Coronary artery (tissue), 2 donors: ENCODE measurements around the gene MPP2.

ENCODE experiments used
- DNase-seq: peaks from one replicate; pipeline ENCODE4 v3.0.0-alpha.2; 2017; ENCODE audit warnings: low spot score
- H3K27ac ChIP-seq, 2 donors: fragments of 200-600 bp; sonication (generic); one replicate each; pipeline ENCODE4 v1.5.1; 2016 to 2019
- H3K4me3 ChIP-seq: fragments of 200-600 bp; sonication (generic); 2 replicates; pipeline ENCODE4 v1.5.1; 2016; ENCODE audit warnings: mild to moderate bottlenecking, moderate library complexity
- TF ChIP-seq, protein P1 (sequence below): fragments of 200-600 bp; sonication (generic); IDR thresholded peaks from one replicate; pipeline ENCODE4 v1.5.1; 2019; ENCODE audit warnings: antibody characterized with exemption

Gene MPP2

DNA sequence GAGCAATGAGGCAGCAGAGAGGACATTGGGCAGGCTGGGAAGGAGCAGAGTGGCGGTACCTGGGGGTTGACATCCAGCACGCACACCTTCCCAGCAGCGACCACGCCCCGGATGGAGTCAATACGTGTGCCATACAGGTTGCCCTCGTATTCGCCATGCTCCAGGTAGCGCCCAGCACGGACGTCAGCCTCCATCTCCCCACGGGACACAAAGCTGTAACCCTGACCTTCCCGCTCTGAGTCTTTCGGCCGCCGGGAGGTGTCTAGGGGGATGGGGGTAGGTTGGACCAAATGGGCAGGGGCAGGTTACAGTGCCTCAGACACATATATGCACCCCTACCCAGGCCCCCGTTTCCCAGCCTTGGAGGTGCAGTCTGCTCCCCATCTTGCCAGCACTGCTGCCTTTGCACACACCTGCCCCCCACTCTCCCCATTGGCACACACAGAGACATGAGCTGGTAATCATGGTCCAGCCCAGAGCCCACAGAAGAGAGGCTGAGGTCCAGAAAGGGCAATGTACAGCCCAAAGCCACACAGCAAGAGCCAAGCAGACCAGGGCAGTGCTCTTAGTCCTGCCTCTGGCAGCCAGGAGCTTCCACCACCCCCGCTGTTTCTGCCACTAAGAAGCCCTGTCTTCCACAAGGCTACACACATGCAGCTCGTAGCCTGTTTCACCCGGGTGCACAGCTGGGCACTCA, 27.5 kb downstream of the MPP2 start:
- Histone ChIP-seq H3K4me3 (no peak overlapping the region), H3K27ac (no peak overlapping the region)
- peak; percentile 66 for DNase-seq
- TF ChIP-seq, protein P1, sequence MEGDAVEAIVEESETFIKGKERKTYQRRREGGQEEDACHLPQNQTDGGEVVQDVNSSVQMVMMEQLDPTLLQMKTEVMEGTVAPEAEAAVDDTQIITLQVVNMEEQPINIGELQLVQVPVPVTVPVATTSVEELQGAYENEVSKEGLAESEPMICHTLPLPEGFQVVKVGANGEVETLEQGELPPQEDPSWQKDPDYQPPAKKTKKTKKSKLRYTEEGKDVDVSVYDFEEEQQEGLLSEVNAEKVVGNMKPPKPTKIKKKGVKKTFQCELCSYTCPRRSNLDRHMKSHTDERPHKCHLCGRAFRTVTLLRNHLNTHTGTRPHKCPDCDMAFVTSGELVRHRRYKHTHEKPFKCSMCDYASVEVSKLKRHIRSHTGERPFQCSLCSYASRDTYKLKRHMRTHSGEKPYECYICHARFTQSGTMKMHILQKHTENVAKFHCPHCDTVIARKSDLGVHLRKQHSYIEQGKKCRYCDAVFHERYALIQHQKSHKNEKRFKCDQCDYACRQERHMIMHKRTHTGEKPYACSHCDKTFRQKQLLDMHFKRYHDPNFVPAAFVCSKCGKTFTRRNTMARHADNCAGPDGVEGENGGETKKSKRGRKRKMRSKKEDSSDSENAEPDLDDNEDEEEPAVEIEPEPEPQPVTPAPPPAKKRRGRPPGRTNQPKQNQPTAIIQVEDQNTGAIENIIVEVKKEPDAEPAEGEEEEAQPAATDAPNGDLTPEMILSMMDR = no peak

GRCh38 chr17:43878260-43879175, 28.8 kb downstream of the MPP2 start:
- TF ChIP-seq, protein P1 = peak; percentile 92
- Histone ChIP-seq H3K4me3 (no peak overlapping the region), H3K27ac (no peak overlapping the region)
- DNase-seq = peak; percentile 72

GRCh38 chr17:43877451-43878155, 29.7 kb downstream of the MPP2 start:
- H3K27ac ChIP-seq = no peak overlapping the region
- TF ChIP-seq, protein P1 = no peak
- peak; percentile 68 for DNase-seq
- no peak overlapping the region for H3K4me3 ChIP-seq

- TF ChIP-seq, protein P1 = no peak
- peak; percentile 43 for DNase-seq
- no peak overlapping the region for H3K27ac ChIP-seq
- H3K4me3 ChIP-seq = no peak overlapping the region
Measured at GRCh38 chr17:43877031-43877430, 30.3 kb downstream of the MPP2 start.

GRCh38 chr17:43875476-43876147, 31.7 kb downstream of the MPP2 start:
- no peak for DNase-seq
- TF ChIP-seq, protein P1 = no peak
- no peak overlapping the region for H3K4me3 ChIP-seq
- no peak overlapping the region for H3K27ac ChIP-seq

- TF ChIP-seq, protein P1 = no peak
- Histone ChIP-seq H3K27ac (no peak overlapping the region), H3K4me3 (no peak overlapping the region)
- DNase-seq = no peak
Measured at GRCh38 chr17:43874293-43874692, 33.0 kb downstream of the MPP2 start.
